Mesenchymal stem cell (in vitro differentiated cells and primary cell): ENCODE measurements around the gene NKD2.

Source experiments
- DNase-seq: peaks from one replicate; pipeline ENCODE4 v3.0.0-alpha.2; 2013
- H2AFZ ChIP-seq: one replicate; pipeline ENCODE4 v1.6.1; 2013; ENCODE audit warnings: low read depth, mild to moderate bottlenecking, control low read depth, inconsistent platforms, low read length, moderate library complexity
- H2AK5ac ChIP-seq: 2 replicates; pipeline ENCODE4 v1.6.1; 2013; ENCODE audit warnings: low read length, moderate library complexity, mild to moderate bottlenecking, inconsistent platforms; ENCODE audit not compliant: severe bottlenecking
- H2BK120ac ChIP-seq: one replicate; pipeline ENCODE4 v1.6.1; 2013; ENCODE audit warnings: low read depth, mild to moderate bottlenecking, inconsistent platforms, low read length, moderate library complexity
- H2BK12ac ChIP-seq, 2 experiments: one replicate each; pipeline ENCODE4 v1.6.1; 2013; ENCODE audit warnings: inconsistent platforms in 2 of 2, low read length in 2 of 2, mild to moderate bottlenecking in 2 of 2, moderate library complexity in 2 of 2, control low read depth in 1 of 2
- H2BK15ac ChIP-seq: one replicate; pipeline ENCODE4 v1.6.1; 2013; ENCODE audit warnings: mild to moderate bottlenecking, low read depth, inconsistent platforms; ENCODE audit not compliant: poor library complexity, severe bottlenecking
- H2BK5ac ChIP-seq: 2 replicates; pipeline ENCODE4 v1.6.1; 2013; ENCODE audit warnings: low read depth, mild to moderate bottlenecking, low read length, control low read depth, inconsistent platforms; ENCODE audit not compliant: poor library complexity, severe bottlenecking
- H3K14ac ChIP-seq, 2 experiments: one replicate each; pipeline ENCODE4 v1.6.1; 2013; ENCODE audit warnings: inconsistent platforms in 2 of 2, low read length in 2 of 2, control low read depth in 1 of 2, mild to moderate bottlenecking in 1 of 2, moderate library complexity in 1 of 2
- H3K18ac ChIP-seq, 2 experiments: one replicate each; pipeline ENCODE4 v1.6.1; 2013; ENCODE audit warnings: inconsistent platforms in 2 of 2, low read length in 2 of 2, control low read depth in 1 of 2, low read depth in 1 of 2, mild to moderate bottlenecking in 1 of 2
- H3K23ac ChIP-seq, 2 experiments: one replicate each; pipeline ENCODE4 v1.6.1; 2013; ENCODE audit warnings: inconsistent platforms in 2 of 2, low read length in 2 of 2, mild to moderate bottlenecking in 2 of 2, moderate library complexity in 2 of 2, control low read depth in 1 of 2
- H3K27ac ChIP-seq: 2 replicates; pipeline ENCODE4 v1.5.1; 2013; ENCODE audit warnings: mild to moderate bottlenecking, moderate library complexity, low read length, control low read depth, inconsistent platforms; ENCODE audit not compliant: poor library complexity, severe bottlenecking
- H3K27me3 ChIP-seq, 2 experiments: 2 replicates each; pipeline versions ENCODE4 v1.6.1 to v1.7.0; 2013; ENCODE audit warnings: low read length in 2 of 2, mild to moderate bottlenecking in 2 of 2, moderate library complexity in 2 of 2, control low read depth in 1 of 2, inconsistent platforms in 1 of 2; ENCODE audit not compliant: control insufficient read depth in 1 of 2, insufficient read depth in 1 of 2
- H3K36me3 ChIP-seq, 2 experiments: 2 replicates each; pipeline versions ENCODE4 v1.6.1 to v1.7.0; 2013; ENCODE audit warnings: low read length in 2 of 2, control low read depth in 1 of 2, inconsistent platforms in 1 of 2, low read depth in 1 of 2, mild to moderate bottlenecking in 1 of 2; ENCODE audit not compliant: insufficient read depth in 2 of 2, control insufficient read depth in 1 of 2
- H3K4ac ChIP-seq, 2 experiments: one replicate each; pipeline ENCODE4 v1.6.1; 2013; ENCODE audit warnings: inconsistent platforms in 2 of 2, low read length in 2 of 2, mild to moderate bottlenecking in 2 of 2, moderate library complexity in 2 of 2, control low read depth in 1 of 2, low read depth in 1 of 2
- H3K4me1 ChIP-seq: 2 replicates; pipeline ENCODE4 v1.6.1; 2013; ENCODE audit warnings: low read depth, low read length, control low read depth; ENCODE audit not compliant: control insufficient read depth, insufficient read depth
- H3K4me2 ChIP-seq: 2 replicates; pipeline ENCODE4 v1.6.1; 2013; ENCODE audit warnings: low read length, mild to moderate bottlenecking, inconsistent platforms; ENCODE audit not compliant: poor library complexity, severe bottlenecking
- H3K4me3 ChIP-seq, 2 experiments: 2 replicates each; pipeline versions ENCODE4 v1.5.1 to v1.7.0; 2013; ENCODE audit warnings: low read length in 2 of 2, mild to moderate bottlenecking in 2 of 2, control low read depth in 1 of 2, low read depth in 1 of 2; ENCODE audit not compliant: insufficient read depth in 1 of 2
- H3K79me1 ChIP-seq: replicated peaks from 2 replicates; pipeline ENCODE4 v1.6.1; 2013; ENCODE audit warnings: mild to moderate bottlenecking, control low read depth, low read length, inconsistent platforms; ENCODE audit not compliant: poor library complexity, severe bottlenecking
- H3K9ac ChIP-seq: 2 replicates; pipeline ENCODE4 v1.7.0; 2013; ENCODE audit warnings: mild to moderate bottlenecking, low read length, moderate library complexity
- H3K9me3 ChIP-seq: 2 replicates; pipeline ENCODE4 v1.7.0; 2013; ENCODE audit warnings: mild to moderate bottlenecking, low read length; ENCODE audit not compliant: control insufficient read depth
- H4K8ac ChIP-seq: one replicate; pipeline ENCODE4 v1.6.1; 2013; ENCODE audit warnings: inconsistent platforms, mild to moderate bottlenecking, low read length, moderate library complexity
- H4K91ac ChIP-seq: one replicate; pipeline ENCODE4 v1.6.1; 2013; ENCODE audit warnings: mild to moderate bottlenecking, low read length, inconsistent platforms
- WGBS: methylation state at CpG from one replicate; pipeline ENCODE4 v1.1.7; 2013; ENCODE audit warnings: mixed read lengths; 5-methylcytosine and 5-hydroxymethylcytosine counted together

NKD2 gene

DNA sequence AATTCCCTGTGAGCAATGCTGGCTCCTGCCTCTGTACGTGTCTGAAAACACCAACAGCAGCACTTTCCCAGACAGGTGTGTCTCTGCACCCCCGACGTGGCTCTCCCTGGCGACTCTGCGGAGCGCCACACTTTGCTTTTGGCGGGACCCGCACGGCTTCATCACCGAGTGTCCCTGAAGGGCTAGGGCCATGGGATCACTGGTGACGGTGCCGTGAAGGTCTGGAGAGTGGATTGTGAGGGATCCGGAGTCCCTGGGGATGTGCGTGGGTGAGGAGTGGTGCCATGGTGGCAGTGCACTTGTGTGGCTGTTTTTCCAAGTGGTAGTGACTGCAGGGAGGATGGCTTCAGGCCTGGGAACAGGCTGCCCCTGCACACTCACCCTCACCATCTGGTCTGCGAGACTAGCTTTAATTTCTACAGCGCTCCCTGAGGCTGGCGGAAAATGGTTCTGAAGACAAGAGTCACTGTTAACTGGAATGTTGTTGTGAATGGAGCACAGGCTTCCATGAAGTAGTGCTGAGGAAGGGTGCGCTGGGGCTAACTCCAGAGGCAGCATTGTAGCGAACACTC, 3.2 kb downstream of the NKD2 start:
- no peak overlapping the region for H2BK120ac ChIP-seq
- no peak overlapping the region for H3K9ac ChIP-seq
- peak overlapping the region; percentile 43 for H4K91ac ChIP-seq
- no peak overlapping the region for H3K23ac ChIP-seq
- no peaks in the 10 kb centered on the region for H3K36me3 ChIP-seq
- H2BK12ac ChIP-seq: no peak overlapping the region
- no peaks in the 10 kb centered on the region for H3K79me1 ChIP-seq
- peaks cover 8% of the 10 kb centered on the region for H3K4me1 ChIP-seq
- H3K14ac ChIP-seq: no peak overlapping the region
- H3K4me2 ChIP-seq: no peak overlapping the region
- no peak overlapping the region for H2BK15ac ChIP-seq
- H3K27me3 ChIP-seq: peaks cover 77 to 89% of the 10 kb centered on the region in 2 experiments
- H2BK5ac ChIP-seq: no peak overlapping the region
- no peak overlapping the region for H3K4ac ChIP-seq
- H2AK5ac ChIP-seq: no peak overlapping the region
- DNase-seq: no peak
- H3K27ac ChIP-seq: no peak overlapping the region
- H3K18ac ChIP-seq: no peak overlapping the region
- 95% methylated on average over 18 of the region's 19 CpGs for WGBS
- no peak overlapping the region for H3K4me3 ChIP-seq
- no peak overlapping the region for H2AFZ ChIP-seq
- no peaks in the 10 kb centered on the region for H3K9me3 ChIP-seq
- no peak overlapping the region for H4K8ac ChIP-seq

- H3K9ac ChIP-seq: no peak overlapping the region
- H3K4ac ChIP-seq: no peak overlapping the region
- no peaks in the 10 kb centered on the region for H3K79me1 ChIP-seq
- H3K4me2 ChIP-seq: no peak overlapping the region
- peak overlapping the region in 1 of 2 experiments; percentile 84 for H3K23ac ChIP-seq
- H3K14ac ChIP-seq: peak overlapping the region in 1 of 2 experiments; percentile 76
- H3K27me3 ChIP-seq: peaks cover 77 to 87% of the 10 kb centered on the region in 2 experiments
- no peak overlapping the region for H3K4me3 ChIP-seq
- no peak overlapping the region for H3K18ac ChIP-seq
- no peak overlapping the region for H2BK5ac ChIP-seq
- peaks cover 8% of the 10 kb centered on the region for H3K4me1 ChIP-seq
- no peak overlapping the region for H3K27ac ChIP-seq
- H2AK5ac ChIP-seq: no peak overlapping the region
- H2AFZ ChIP-seq: no peak overlapping the region
- no peak overlapping the region for H2BK120ac ChIP-seq
- 91% methylated on average over 12 of the region's 12 CpGs for WGBS
- peak overlapping the region; percentile 43 for H4K91ac ChIP-seq
- no peak overlapping the region for H4K8ac ChIP-seq
- no peaks in the 10 kb centered on the region for H3K36me3 ChIP-seq
- no peak overlapping the region for H2BK15ac ChIP-seq
- no peak overlapping the region for H2BK12ac ChIP-seq
- no peak for DNase-seq
- H3K9me3 ChIP-seq: no peaks in the 10 kb centered on the region
These were observed 3.8 kb downstream of the NKD2 start for GRCh38 chr5:1012313-1012841.

- H3K4ac ChIP-seq: no peak overlapping the region
- H3K4me1 ChIP-seq: peaks cover 8% of the 10 kb centered on the region
- DNase-seq: no peak
- H3K14ac ChIP-seq: no peak overlapping the region
- no peak overlapping the region for H2AFZ ChIP-seq
- no peak overlapping the region for H3K9ac ChIP-seq
- H2BK12ac ChIP-seq: no peak overlapping the region
- WGBS: 92% methylated on average over 7 of the region's 7 CpGs
- H3K9me3 ChIP-seq: no peaks in the 10 kb centered on the region
- no peak overlapping the region for H4K91ac ChIP-seq
- no peaks in the 10 kb centered on the region for H3K79me1 ChIP-seq
- H3K36me3 ChIP-seq: no peaks in the 10 kb centered on the region
- no peak overlapping the region for H2BK120ac ChIP-seq
- H3K27me3 ChIP-seq: peaks cover 72 to 82% of the 10 kb centered on the region in 2 experiments
- no peak overlapping the region for H3K23ac ChIP-seq
- H2AK5ac ChIP-seq: no peak overlapping the region
- no peak overlapping the region for H3K4me2 ChIP-seq
- no peak overlapping the region for H4K8ac ChIP-seq
- no peak overlapping the region for H3K27ac ChIP-seq
- no peak overlapping the region for H3K4me3 ChIP-seq
- H3K18ac ChIP-seq: no peak overlapping the region
- H2BK5ac ChIP-seq: no peak overlapping the region
- no peak overlapping the region for H2BK15ac ChIP-seq
These were observed 4.3 kb downstream of the NKD2 start for GRCh38 chr5:1012900-1013237.

DNA sequence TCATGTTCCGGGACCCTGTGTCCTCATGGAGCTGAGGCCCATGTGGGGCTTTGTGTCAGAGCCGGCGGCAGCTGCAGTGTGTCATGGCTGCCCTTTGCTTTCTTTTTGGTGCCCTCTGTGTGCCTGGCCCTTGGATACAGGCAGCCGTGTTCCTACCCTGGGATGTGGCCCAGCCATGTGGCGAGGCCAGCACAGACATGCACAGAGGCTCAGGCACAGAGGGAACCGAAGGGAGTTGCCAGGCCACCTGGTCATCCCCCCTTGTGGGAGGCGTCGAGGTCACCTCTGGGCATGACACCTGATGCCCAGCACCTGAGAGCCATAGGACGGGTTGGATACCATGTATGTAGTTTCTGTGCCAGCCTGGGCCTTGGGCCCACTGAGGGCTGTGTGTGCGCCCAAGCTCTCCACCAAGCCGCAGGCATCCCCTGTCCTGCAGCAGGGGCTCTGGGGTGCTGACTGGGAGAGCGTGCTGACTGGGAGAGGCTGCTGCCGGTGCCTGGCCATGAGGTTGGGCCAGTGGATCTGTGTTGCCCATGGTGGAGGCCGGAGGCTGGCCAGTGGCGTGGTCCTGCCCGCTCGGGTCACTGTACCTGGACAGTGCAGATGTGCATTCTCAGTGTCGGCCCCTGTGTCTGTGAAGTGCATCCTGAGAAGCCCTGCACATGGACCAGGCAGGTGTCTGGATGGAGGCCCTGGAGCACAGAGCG, 4.8 kb downstream of the NKD2 start:
- H3K9ac ChIP-seq: no peak overlapping the region
- no peak overlapping the region for H2BK12ac ChIP-seq
- no peak overlapping the region for H4K8ac ChIP-seq
- H3K4me3 ChIP-seq: no peak overlapping the region
- 89% methylated on average over 19 of the region's 19 CpGs for WGBS
- H3K79me1 ChIP-seq: no peaks in the 10 kb centered on the region
- DNase-seq: no peak
- H2AK5ac ChIP-seq: no peak overlapping the region
- H4K91ac ChIP-seq: no peak overlapping the region
- H3K4me1 ChIP-seq: peaks cover 8% of the 10 kb centered on the region
- H3K18ac ChIP-seq: no peak overlapping the region
- H3K9me3 ChIP-seq: no peaks in the 10 kb centered on the region
- H2BK5ac ChIP-seq: no peak overlapping the region
- H3K4ac ChIP-seq: no peak overlapping the region
- H3K36me3 ChIP-seq: no peaks in the 10 kb centered on the region
- H3K23ac ChIP-seq: no peak overlapping the region
- no peak overlapping the region for H2BK15ac ChIP-seq
- peaks cover 67 to 76% of the 10 kb centered on the region in 2 experiments for H3K27me3 ChIP-seq
- no peak overlapping the region for H3K14ac ChIP-seq
- H2BK120ac ChIP-seq: no peak overlapping the region
- no peak overlapping the region for H3K27ac ChIP-seq
- no peak overlapping the region for H2AFZ ChIP-seq
- no peak overlapping the region for H3K4me2 ChIP-seq
